GM23338 (cell line): ENCODE results near the gene OXCT1. TPM values are rescaled to one million over a fixed set of nuclear protein-coding genes. Genes with fewer than 3 reads are reported as not detected.

Experiments used
- EZH2 ChIP-seq: fragments of 200-600 bp; sonication (generic); IDR thresholded peaks from one replicate; pipeline ENCODE4 v1.8.0; 2017; ENCODE audit warnings: antibody characterized with exemption, mild to moderate bottlenecking, low read depth; ENCODE audit not compliant: unreplicated experiment
- EZH2phosphoT487 ChIP-seq: fragments of 200-600 bp; sonication (generic); IDR thresholded peaks from one replicate; pipeline ENCODE4 v1.8.1; 2018; ENCODE audit warnings: antibody characterized with exemption; ENCODE audit not compliant: unreplicated experiment
- JUNB ChIP-seq: IDR thresholded peaks from one replicate; pipeline ENCODE4 v1.6.1; 2016; ENCODE audit warnings: antibody characterized with exemption; ENCODE audit not compliant: unreplicated experiment
- POLR2AphosphoS5 ChIP-seq: IDR thresholded peaks from 2 replicates; pipeline ENCODE4 v1.6.1; 2016; ENCODE audit warnings: antibody characterized with exemption, low read depth
- STAT1 ChIP-seq: IDR thresholded peaks from one replicate; pipeline ENCODE4 v1.6.1; 2016; ENCODE audit warnings: antibody characterized with exemption; ENCODE audit not compliant: unreplicated experiment
- ZNF331 ChIP-seq: fragments of 250-450 bp; sonication (Bioruptor Pico); IDR thresholded peaks from 2 replicates; pipeline ENCODE4 v1.5.0; 2020; ENCODE audit warnings: low read depth, mild to moderate bottlenecking, moderate library complexity
- polyA plus RNA-seq: library from polyadenylated mRNA; unstranded; fragments of >200 nt; fragmentation: Nextera tagmentation; extraction: Ambion mirVana; gene quantifications from 2 replicates; pipeline ENCODE4 v1.2.1, GENCODE V29; 2016
- total RNA-seq: library from RNA; depleted of rRNA; stranded (reverse); fragments of >200 nt; shearing (Covaris generic); gene quantifications from 2 replicates; pipeline ENCODE4 v1.2.3, GENCODE V29; 2014
- TF ChIP-seq, protein P1 (sequence below): fragments of 250-450 bp; sonication (Bioruptor Pico); IDR thresholded peaks from 2 replicates; pipeline ENCODE4 v1.5.0; 2020; ENCODE audit warnings: mild to moderate bottlenecking, moderate library complexity
- TF ChIP-seq, protein P2 (sequence below), 2 experiments: fragments of 200-600 bp in 1 of 2; sonication (generic) in 1 of 2; conservative IDR thresholded peaks; 2 replicates each; pipeline versions ENCODE4 v1.5.1 to v1.6.1; 2016 to 2017; ENCODE audit warnings: antibody characterized with exemption in 2 of 2, low read depth in 2 of 2, mild to moderate bottlenecking in 2 of 2, moderate library complexity in 1 of 2
- TF ChIP-seq, protein P3 (sequence below): IDR thresholded peaks from 2 replicates; pipeline ENCODE4 v1.6.1; 2016; ENCODE audit warnings: antibody characterized with exemption
- TF ChIP-seq, protein P4 (sequence below): IDR thresholded peaks from one replicate; pipeline ENCODE4 v1.6.1; 2018; ENCODE audit warnings: antibody characterized with exemption; ENCODE audit not compliant: unreplicated experiment

OXCT1 gene
- total and polyA plus RNA-seq, 2 experiments from 2014 or later = 11.6 to 37.0 TPM

DNA sequence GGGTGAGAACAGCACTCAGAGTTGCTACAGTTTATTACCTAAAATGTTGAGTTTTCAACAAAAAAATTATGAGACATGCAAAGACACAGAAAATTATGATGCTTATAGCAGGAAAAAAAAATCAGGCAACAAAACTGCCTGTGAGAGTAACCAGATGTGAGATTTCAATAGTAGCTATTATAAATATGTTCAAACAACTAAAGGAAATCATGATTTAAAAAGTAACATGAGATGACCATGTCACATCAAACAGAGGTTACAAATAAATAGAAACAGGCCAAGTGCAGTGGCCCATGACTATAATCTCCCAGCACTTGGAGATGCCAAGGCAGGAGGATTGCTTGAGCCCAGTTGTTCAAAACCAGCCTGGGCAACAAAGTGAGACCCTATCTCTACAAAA, 21.8 kb upstream of the OXCT1 start (continued):
- TF ChIP-seq, protein P1, sequence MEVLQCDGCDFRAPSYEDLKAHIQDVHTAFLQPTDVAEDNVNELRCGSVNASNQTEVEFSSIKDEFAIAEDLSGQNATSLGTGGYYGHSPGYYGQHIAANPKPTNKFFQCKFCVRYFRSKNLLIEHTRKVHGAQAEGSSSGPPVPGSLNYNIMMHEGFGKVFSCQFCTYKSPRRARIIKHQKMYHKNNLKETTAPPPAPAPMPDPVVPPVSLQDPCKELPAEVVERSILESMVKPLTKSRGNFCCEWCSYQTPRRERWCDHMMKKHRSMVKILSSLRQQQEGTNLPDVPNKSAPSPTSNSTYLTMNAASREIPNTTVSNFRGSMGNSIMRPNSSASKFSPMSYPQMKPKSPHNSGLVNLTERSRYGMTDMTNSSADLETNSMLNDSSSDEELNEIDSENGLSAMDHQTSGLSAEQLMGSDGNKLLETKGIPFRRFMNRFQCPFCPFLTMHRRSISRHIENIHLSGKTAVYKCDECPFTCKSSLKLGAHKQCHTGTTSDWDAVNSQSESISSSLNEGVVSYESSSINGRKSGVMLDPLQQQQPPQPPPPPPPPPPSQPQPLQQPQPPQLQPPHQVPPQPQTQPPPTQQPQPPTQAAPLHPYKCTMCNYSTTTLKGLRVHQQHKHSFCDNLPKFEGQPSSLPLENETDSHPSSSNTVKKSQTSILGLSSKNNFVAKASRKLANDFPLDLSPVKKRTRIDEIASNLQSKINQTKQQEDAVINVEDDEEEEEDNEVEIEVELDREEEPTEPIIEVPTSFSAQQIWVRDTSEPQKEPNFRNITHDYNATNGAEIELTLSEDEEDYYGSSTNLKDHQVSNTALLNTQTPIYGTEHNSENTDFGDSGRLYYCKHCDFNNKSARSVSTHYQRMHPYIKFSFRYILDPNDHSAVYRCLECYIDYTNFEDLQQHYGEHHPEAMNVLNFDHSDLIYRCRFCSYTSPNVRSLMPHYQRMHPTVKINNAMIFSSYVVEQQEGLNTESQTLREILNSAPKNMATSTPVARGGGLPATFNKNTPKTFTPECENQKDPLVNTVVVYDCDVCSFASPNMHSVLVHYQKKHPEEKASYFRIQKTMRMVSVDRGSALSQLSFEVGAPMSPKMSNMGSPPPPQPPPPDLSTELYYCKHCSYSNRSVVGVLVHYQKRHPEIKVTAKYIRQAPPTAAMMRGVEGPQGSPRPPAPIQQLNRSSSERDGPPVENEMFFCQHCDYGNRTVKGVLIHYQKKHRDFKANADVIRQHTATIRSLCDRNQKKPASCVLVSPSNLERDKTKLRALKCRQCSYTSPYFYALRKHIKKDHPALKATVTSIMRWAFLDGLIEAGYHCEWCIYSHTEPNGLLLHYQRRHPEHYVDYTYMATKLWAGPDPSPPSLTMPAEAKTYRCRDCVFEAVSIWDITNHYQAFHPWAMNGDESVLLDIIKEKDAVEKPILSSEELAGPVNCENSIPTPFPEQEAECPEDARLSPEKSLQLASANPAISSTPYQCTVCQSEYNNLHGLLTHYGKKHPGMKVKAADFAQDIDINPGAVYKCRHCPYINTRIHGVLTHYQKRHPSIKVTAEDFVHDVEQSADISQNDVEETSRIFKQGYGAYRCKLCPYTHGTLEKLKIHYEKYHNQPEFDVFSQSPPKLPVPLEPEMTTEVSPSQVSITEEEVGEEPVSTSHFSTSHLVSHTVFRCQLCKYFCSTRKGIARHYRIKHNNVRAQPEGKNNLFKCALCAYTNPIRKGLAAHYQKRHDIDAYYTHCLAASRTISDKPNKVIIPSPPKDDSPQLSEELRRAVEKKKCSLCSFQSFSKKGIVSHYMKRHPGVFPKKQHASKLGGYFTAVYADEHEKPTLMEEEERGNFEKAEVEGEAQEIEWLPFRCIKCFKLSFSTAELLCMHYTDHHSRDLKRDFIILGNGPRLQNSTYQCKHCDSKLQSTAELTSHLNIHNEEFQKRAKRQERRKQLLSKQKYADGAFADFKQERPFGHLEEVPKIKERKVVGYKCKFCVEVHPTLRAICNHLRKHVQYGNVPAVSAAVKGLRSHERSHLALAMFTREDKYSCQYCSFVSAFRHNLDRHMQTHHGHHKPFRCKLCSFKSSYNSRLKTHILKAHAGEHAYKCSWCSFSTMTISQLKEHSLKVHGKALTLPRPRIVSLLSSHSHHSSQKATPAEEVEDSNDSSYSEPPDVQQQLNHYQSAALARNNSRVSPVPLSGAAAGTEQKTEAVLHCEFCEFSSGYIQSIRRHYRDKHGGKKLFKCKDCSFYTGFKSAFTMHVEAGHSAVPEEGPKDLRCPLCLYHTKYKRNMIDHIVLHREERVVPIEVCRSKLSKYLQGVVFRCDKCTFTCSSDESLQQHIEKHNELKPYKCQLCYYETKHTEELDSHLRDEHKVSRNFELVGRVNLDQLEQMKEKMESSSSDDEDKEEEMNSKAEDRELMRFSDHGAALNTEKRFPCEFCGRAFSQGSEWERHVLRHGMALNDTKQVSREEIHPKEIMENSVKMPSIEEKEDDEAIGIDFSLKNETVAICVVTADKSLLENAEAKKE (CRISPR knock-in tag) = no peak
- no peak for TF ChIP-seq EZH2
- no peak for TF ChIP-seq JUNB
- TF ChIP-seq, protein P2, sequence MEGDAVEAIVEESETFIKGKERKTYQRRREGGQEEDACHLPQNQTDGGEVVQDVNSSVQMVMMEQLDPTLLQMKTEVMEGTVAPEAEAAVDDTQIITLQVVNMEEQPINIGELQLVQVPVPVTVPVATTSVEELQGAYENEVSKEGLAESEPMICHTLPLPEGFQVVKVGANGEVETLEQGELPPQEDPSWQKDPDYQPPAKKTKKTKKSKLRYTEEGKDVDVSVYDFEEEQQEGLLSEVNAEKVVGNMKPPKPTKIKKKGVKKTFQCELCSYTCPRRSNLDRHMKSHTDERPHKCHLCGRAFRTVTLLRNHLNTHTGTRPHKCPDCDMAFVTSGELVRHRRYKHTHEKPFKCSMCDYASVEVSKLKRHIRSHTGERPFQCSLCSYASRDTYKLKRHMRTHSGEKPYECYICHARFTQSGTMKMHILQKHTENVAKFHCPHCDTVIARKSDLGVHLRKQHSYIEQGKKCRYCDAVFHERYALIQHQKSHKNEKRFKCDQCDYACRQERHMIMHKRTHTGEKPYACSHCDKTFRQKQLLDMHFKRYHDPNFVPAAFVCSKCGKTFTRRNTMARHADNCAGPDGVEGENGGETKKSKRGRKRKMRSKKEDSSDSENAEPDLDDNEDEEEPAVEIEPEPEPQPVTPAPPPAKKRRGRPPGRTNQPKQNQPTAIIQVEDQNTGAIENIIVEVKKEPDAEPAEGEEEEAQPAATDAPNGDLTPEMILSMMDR (conservative IDR thresholded peaks at IDR 0.05; ENCODE audit: low read depth in 2 of 2) = no peak
- TF ChIP-seq, protein P3, sequence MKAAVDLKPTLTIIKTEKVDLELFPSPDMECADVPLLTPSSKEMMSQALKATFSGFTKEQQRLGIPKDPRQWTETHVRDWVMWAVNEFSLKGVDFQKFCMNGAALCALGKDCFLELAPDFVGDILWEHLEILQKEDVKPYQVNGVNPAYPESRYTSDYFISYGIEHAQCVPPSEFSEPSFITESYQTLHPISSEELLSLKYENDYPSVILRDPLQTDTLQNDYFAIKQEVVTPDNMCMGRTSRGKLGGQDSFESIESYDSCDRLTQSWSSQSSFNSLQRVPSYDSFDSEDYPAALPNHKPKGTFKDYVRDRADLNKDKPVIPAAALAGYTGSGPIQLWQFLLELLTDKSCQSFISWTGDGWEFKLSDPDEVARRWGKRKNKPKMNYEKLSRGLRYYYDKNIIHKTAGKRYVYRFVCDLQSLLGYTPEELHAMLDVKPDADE = no peak
- TF ChIP-seq, protein P4, sequence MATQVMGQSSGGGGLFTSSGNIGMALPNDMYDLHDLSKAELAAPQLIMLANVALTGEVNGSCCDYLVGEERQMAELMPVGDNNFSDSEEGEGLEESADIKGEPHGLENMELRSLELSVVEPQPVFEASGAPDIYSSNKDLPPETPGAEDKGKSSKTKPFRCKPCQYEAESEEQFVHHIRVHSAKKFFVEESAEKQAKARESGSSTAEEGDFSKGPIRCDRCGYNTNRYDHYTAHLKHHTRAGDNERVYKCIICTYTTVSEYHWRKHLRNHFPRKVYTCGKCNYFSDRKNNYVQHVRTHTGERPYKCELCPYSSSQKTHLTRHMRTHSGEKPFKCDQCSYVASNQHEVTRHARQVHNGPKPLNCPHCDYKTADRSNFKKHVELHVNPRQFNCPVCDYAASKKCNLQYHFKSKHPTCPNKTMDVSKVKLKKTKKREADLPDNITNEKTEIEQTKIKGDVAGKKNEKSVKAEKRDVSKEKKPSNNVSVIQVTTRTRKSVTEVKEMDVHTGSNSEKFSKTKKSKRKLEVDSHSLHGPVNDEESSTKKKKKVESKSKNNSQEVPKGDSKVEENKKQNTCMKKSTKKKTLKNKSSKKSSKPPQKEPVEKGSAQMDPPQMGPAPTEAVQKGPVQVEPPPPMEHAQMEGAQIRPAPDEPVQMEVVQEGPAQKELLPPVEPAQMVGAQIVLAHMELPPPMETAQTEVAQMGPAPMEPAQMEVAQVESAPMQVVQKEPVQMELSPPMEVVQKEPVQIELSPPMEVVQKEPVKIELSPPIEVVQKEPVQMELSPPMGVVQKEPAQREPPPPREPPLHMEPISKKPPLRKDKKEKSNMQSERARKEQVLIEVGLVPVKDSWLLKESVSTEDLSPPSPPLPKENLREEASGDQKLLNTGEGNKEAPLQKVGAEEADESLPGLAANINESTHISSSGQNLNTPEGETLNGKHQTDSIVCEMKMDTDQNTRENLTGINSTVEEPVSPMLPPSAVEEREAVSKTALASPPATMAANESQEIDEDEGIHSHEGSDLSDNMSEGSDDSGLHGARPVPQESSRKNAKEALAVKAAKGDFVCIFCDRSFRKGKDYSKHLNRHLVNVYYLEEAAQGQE = no peak
- TF ChIP-seq STAT1 = no peak
- TF ChIP-seq ZNF331 (CRISPR knock-in tag) = no peak
- TF ChIP-seq POLR2AphosphoS5 = no peak
- TF ChIP-seq EZH2phosphoT487 = no peak
